ENCODE results near the gene MRPS23. TPM values are rescaled to one million over a fixed set of nuclear protein-coding genes. Genes with fewer than 3 reads are reported as not detected.

The MRPS23 gene
- total RNA-seq, 6 experiments from 2014 or later: 47.0 to 62.5 (median 56.4) TPM

- TF ChIP-seq CTCF (IDR thresholded peaks at IDR 0.05): no peak
- Mint-ChIP-seq H3K27me3 (ENCODE audit: insufficient read depth) (peaks cover 2% of the 10 kb centered on the region; the same call in 1 of the 2 replicates), H3K4me3 (peak overlapping the region; percentile 51; the same call in 1 of the 2 replicates), H3K9me3 (no peaks in the 10 kb centered on the region), H3K36me3 (ENCODE audit: low read depth) (peaks cover 50% of the 10 kb centered on the region), H3K27ac (peak overlapping the region; percentile 92), H3K4me1 (ENCODE audit: low read depth) (peaks cover 69% of the 10 kb centered on the region)
- DNase-seq: peak; percentile 59
Measured at GRCh38 chr17:57881143-57881542, 31.3 kb upstream of the MRPS23 start.

GRCh38 chr17:57880086-57880456 is 30.2 kb upstream of the MRPS23 start:
- Mint-ChIP-seq H3K27me3 (ENCODE audit: insufficient read depth) (peaks cover 2% of the 10 kb centered on the region; the same call in 1 of the 2 replicates), H3K36me3 (ENCODE audit: low read depth) (peaks cover 53% of the 10 kb centered on the region), H3K27ac (peak overlapping the region; percentile 92)

GRCh38 chr17:57879437-57880085 is 29.7 kb upstream of the MRPS23 start:
- Mint-ChIP-seq H3K4me1 (ENCODE audit: low read depth) (peaks cover 85% of the 10 kb centered on the region), H3K27me3 (ENCODE audit: insufficient read depth) (peaks cover 2% of the 10 kb centered on the region; the same call in 1 of the 2 replicates), H3K4me3 (peak overlapping the region; percentile 48), H3K36me3 (ENCODE audit: low read depth) (peaks cover 48% of the 10 kb centered on the region), H3K9me3 (no peaks in the 10 kb centered on the region), H3K27ac (peak overlapping the region; percentile 92)
- TF ChIP-seq CTCF (IDR thresholded peaks at IDR 0.05): no peak
- no peak for DNase-seq

More at GRCh38 chr17:57880086-57880456, 30.2 kb upstream of the MRPS23 start:
- DNase-seq: no peak
- Mint-ChIP-seq H3K4me1 (ENCODE audit: low read depth) (peaks cover 80% of the 10 kb centered on the region), H3K4me3 (peak overlapping the region; percentile 48; the same call in 1 of the 2 replicates), H3K9me3 (no peaks in the 10 kb centered on the region)
- no peak for TF ChIP-seq CTCF (IDR thresholded peaks at IDR 0.05)

- Mint-ChIP-seq H3K4me1 (ENCODE audit: low read depth) (peaks cover 96% of the 10 kb centered on the region), H3K36me3 (ENCODE audit: low read depth) (peaks cover 43% of the 10 kb centered on the region), H3K9me3 (no peaks in the 10 kb centered on the region), H3K27me3 (ENCODE audit: insufficient read depth) (peaks cover 2% of the 10 kb centered on the region), H3K4me3 (peak overlapping the region; percentile 36; the same call in 1 of the 2 replicates), H3K27ac (peak overlapping the region; percentile 92)
- no peak for DNase-seq
- TF ChIP-seq CTCF (IDR thresholded peaks at IDR 0.05): no peak
Measured at GRCh38 chr17:57877803-57878377, 28.0 kb upstream of the MRPS23 start.

- Mint-ChIP-seq H3K9me3 (no peaks in the 10 kb centered on the region), H3K36me3 (ENCODE audit: low read depth) (peaks cover 42% of the 10 kb centered on the region; the same call in 1 of the 2 replicates), H3K27ac (peak overlapping the region; percentile 99), H3K27me3 (ENCODE audit: insufficient read depth) (peaks cover 2% of the 10 kb centered on the region), H3K4me3 (no peak overlapping the region), H3K4me1 (ENCODE audit: low read depth) (peaks cover 92% of the 10 kb centered on the region)
- TF ChIP-seq CTCF (IDR thresholded peaks at IDR 0.05): no peak
- no peak for DNase-seq
Measured at GRCh38 chr17:57876866-57877237, 27.0 kb upstream of the MRPS23 start.

Data from HFFc6 (cell line).